Fibroblast of villous mesenchyme (primary cell): ENCODE measurements around the gene DPYSL4. TPM values are rescaled to one million over a fixed set of nuclear protein-coding genes. Genes with fewer than 3 reads are reported as not detected.

Source experiments
- DNase-seq: peaks from one replicate; pipeline ENCODE4 v3.0.0-alpha.2; 2010; ENCODE audit warnings: low read depth
- H3K4me3 ChIP-seq: 2 replicates; pipeline ENCODE4 v1.5.1; 2011; ENCODE audit warnings: low read depth, mild to moderate bottlenecking, low read length
- CTCF ChIP-seq: IDR thresholded peaks from 2 replicates; pipeline ENCODE4 v1.5.1; 2012; ENCODE audit warnings: low read depth, mild to moderate bottlenecking, low read length; ENCODE audit not compliant: insufficient read depth
- total RNA-seq: library from RNA; depleted of rRNA; stranded (reverse); fragments of >200 nt; gene quantifications from 2 replicates; pipeline ENCODE4 v1.2.3, GENCODE V29; 2012

The DPYSL4 gene
- total RNA-seq: under 0.01 and 0.86 TPM in 2 replicates

GRCh38 chr10:132186488-132187429 lies at the start of gene DPYSL4:
TSS of gene DPYSL4 (plus strand) at chr10:132186948. CDS start at chr10:132187064, 116 bp downstream.
- TF ChIP-seq CTCF: no peak
- no peak for DNase-seq
- H3K4me3 ChIP-seq: peak within 1 kb of the TSS; percentile 36

GRCh38 chr10:132137111-132138072 lies 49.4 kb upstream of the DPYSL4 start:
- no peak for DNase-seq
- TF ChIP-seq CTCF: no peak
- H3K4me3 ChIP-seq: no peak overlapping the region

- no peak for TF ChIP-seq CTCF
- H3K4me3 ChIP-seq: no peak overlapping the region
- no peak for DNase-seq
Observed at GRCh38 chr10:132138133-132138532, 48.6 kb upstream of the DPYSL4 start.

- no peak overlapping the region for H3K4me3 ChIP-seq
- no peak for DNase-seq
- TF ChIP-seq CTCF: no peak
Observed at GRCh38 chr10:132138596-132138995, 48.2 kb upstream of the DPYSL4 start.

GRCh38 chr10:132139526-132139925 lies 47.2 kb upstream of the DPYSL4 start:
- no peak for DNase-seq
- no peak overlapping the region for H3K4me3 ChIP-seq
- TF ChIP-seq CTCF: no peak

GRCh38 chr10:132140167-132140925 lies 46.4 kb upstream of the DPYSL4 start:
- no peak for TF ChIP-seq CTCF
- no peak overlapping the region for H3K4me3 ChIP-seq
- no peak for DNase-seq
